RWPE2 (cell line): Measurements from ENCODE around the gene DVL2.

Source experiments
- ATAC-seq: fragments of 200-7000 bp; cut with Tn5 transposase; 3 replicates; pipeline ENCODE4 v1.9.1; 2021; ENCODE audit warnings: low read depth
- DNase-seq: peaks from one replicate; pipeline ENCODE4 v3.0.0-alpha.2; 2020; ENCODE audit warnings: low spot score
- H3K27ac ChIP-seq: fragments of 450-650 bp; 2 replicates; pipeline ENCODE4 v1.5.1; 2017; ENCODE audit warnings: mild to moderate bottlenecking; ENCODE audit not compliant: poor library complexity, severe bottlenecking
- H3K27me3 ChIP-seq: fragments of 250-450 bp; sonication (Bioruptor Pico); 2 replicates; pipeline ENCODE4 v1.5.1; 2021; ENCODE audit warnings: mild to moderate bottlenecking, moderate library complexity; ENCODE audit not compliant: insufficient read depth, poor library complexity, severe bottlenecking
- H3K36me3 ChIP-seq: fragments of 250-450 bp; sonication (Bioruptor Pico); 2 replicates; pipeline ENCODE4 v1.5.1; 2020; ENCODE audit warnings: low read depth, mild to moderate bottlenecking, moderate library complexity
- H3K4me1 ChIP-seq: fragments of 250-450 bp; sonication (Bioruptor Pico); 2 replicates; pipeline ENCODE4 v1.5.1; 2021; ENCODE audit warnings: mild to moderate bottlenecking, moderate library complexity; ENCODE audit not compliant: insufficient read depth, poor library complexity, severe bottlenecking
- H3K4me3 ChIP-seq: fragments of 250-450 bp; sonication (Bioruptor Pico); 2 replicates; pipeline ENCODE4 v1.5.1; 2021; ENCODE audit warnings: mild to moderate bottlenecking, moderate library complexity; ENCODE audit not compliant: severe bottlenecking
- H3K9me3 ChIP-seq: fragments of 250-450 bp; sonication (Bioruptor Pico); 2 replicates; pipeline ENCODE4 v1.5.1; 2021; ENCODE audit warnings: mild to moderate bottlenecking, moderate library complexity; ENCODE audit not compliant: severe bottlenecking
- CTCF ChIP-seq: fragments of 450-650 bp; IDR thresholded peaks from one replicate; pipeline ENCODE4 v1.5.1; 2017; ENCODE audit warnings: mild to moderate bottlenecking, moderate library complexity; ENCODE audit not compliant: poor library complexity, severe bottlenecking

Gene DVL2

GRCh38 chr17:7191571-7192270 lies 42.6 kb downstream of the DVL2 start:
- no peaks in the 10 kb centered on the region for H3K9me3 ChIP-seq

GRCh38 chr17:7191069-7191468 lies 43.2 kb downstream of the DVL2 start:
- H3K27ac ChIP-seq = no peak overlapping the region

More at GRCh38 chr17:7191571-7192270, 42.6 kb downstream of the DVL2 start:
- no peak overlapping the region for H3K4me3 ChIP-seq
- no peaks in the 10 kb centered on the region for H3K27me3 ChIP-seq
- TF ChIP-seq CTCF = no peak
- H3K36me3 ChIP-seq = peaks cover 21% of the 10 kb centered on the region
- H3K27ac ChIP-seq = no peak overlapping the region
- no peaks in the 10 kb centered on the region for H3K4me1 ChIP-seq
- ATAC-seq = peak; percentile 76; the same call in 2 of the 3 replicates
- peak; percentile 62 for DNase-seq

GRCh38 chr17:7190276-7190917 lies 43.9 kb downstream of the DVL2 start:
- Histone ChIP-seq H3K27me3 (no peaks in the 10 kb centered on the region), H3K4me3 (no peak overlapping the region), H3K4me1 (no peaks in the 10 kb centered on the region), H3K9me3 (no peaks in the 10 kb centered on the region), H3K36me3 (peaks cover 14% of the 10 kb centered on the region), H3K27ac (no peak overlapping the region)
- TF ChIP-seq CTCF = no peak
- DNase-seq = no peak
- ATAC-seq = no peak

More at GRCh38 chr17:7191069-7191468, 43.2 kb downstream of the DVL2 start:
- DNase-seq (no peak), ATAC-seq (no peak)
- Histone ChIP-seq H3K4me1 (no peaks in the 10 kb centered on the region), H3K27me3 (no peaks in the 10 kb centered on the region), H3K36me3 (peaks cover 17% of the 10 kb centered on the region), H3K4me3 (no peak overlapping the region), H3K9me3 (no peaks in the 10 kb centered on the region)
- no peak for TF ChIP-seq CTCF

GRCh38 chr17:7186241-7186640 lies 48.1 kb downstream of the DVL2 start:
- no peaks in the 10 kb centered on the region for H3K27me3 ChIP-seq
- H3K4me1 ChIP-seq = no peaks in the 10 kb centered on the region
- no peak overlapping the region for H3K4me3 ChIP-seq
- no peak overlapping the region for H3K27ac ChIP-seq
- ATAC-seq (no peak), DNase-seq (peak; percentile 11)
- H3K9me3 ChIP-seq = no peaks in the 10 kb centered on the region
- TF ChIP-seq CTCF = no peak
- peaks cover 3% of the 10 kb centered on the region; the same call in 1 of the 2 replicates for H3K36me3 ChIP-seq

- no peaks in the 10 kb centered on the region for H3K4me1 ChIP-seq
- no peak overlapping the region for H3K27ac ChIP-seq
- no peak overlapping the region for H3K4me3 ChIP-seq
- no peaks in the 10 kb centered on the region for H3K36me3 ChIP-seq
- ATAC-seq (no peak), DNase-seq (no peak)
- H3K27me3 ChIP-seq = no peaks in the 10 kb centered on the region
- no peak for TF ChIP-seq CTCF
- no peaks in the 10 kb centered on the region for H3K9me3 ChIP-seq
These were observed 49.7 kb downstream of the DVL2 start for GRCh38 chr17:7184647-7185046.
